ENCODE results near the gene C11orf68. TPM values are rescaled to one million over a fixed set of nuclear protein-coding genes. Genes with fewer than 3 reads are reported as not detected.
"Not testable (repeated sequence)": the region's sequence is repeated elsewhere in the genome, so short reads cannot be mapped to it uniquely, and the experiment has no call there.

Gene C11orf68
- total and polyA plus RNA-seq, 2 experiments from 2014 or later = 16.8 to 23.2 TPM

GRCh38 chr11:65951641-65952040 is 32.8 kb upstream of the C11orf68 start:
- H3K79me2 ChIP-seq (replicated peaks; ENCODE audit: insufficient read depth); H3K4me1 ChIP-seq (ENCODE audit: insufficient read depth); H3K27ac Mint-ChIP-seq; H3K36me3 ChIP-seq (ENCODE audit: insufficient read depth); H3K9me3 Mint-ChIP-seq; H4K20me1 ChIP-seq (replicated peaks; ENCODE audit: insufficient read depth); H3F3A ChIP-seq (replicated peaks; ENCODE audit: low read depth); H3K36me3 Mint-ChIP-seq (ENCODE audit: low read depth); H3K27ac ChIP-seq (ENCODE audit: low read depth); H3K4me3 Mint-ChIP-seq; DNase-seq (ENCODE audit: low spot score); H3K4me1 Mint-ChIP-seq; H3K4me3 ChIP-seq; H3K27me3 ChIP-seq (ENCODE audit: insufficient read depth); H3K9me2 ChIP-seq (ENCODE audit: insufficient read depth); ATAC-seq; H3K27me3 Mint-ChIP-seq (ENCODE audit: insufficient read depth, low read depth, poor library complexity); H3K4me2 ChIP-seq; H2AFZ ChIP-seq: not testable (repeated sequence)

DNA sequence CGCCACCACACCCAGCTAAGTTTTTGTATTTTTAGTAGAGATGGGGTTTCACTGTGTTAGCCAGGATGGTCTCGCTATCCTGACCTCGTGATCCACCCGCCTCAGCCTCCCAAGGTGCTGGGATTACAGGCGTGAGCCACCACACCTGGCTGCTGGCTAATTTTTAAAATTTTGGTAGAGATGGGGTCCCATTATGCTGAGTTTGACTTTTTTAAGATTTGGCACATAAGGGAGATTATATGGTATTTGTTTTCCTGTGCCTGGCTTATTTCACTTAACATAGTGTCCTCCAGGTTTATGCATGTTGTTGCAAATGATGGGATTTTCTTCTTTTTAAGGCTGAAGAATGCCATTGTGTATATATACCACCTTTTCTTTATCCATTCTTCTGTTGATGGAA is 31.8 kb upstream of the C11orf68 start:
- not testable (repeated sequence) for H3F3A ChIP-seq (replicated peaks; ENCODE audit: low read depth); H3K4me3 ChIP-seq; H3K36me3 ChIP-seq (ENCODE audit: insufficient read depth); H2AFZ ChIP-seq; H3K9me2 ChIP-seq (ENCODE audit: insufficient read depth); H3K36me3 Mint-ChIP-seq (ENCODE audit: low read depth); H3K27me3 Mint-ChIP-seq (ENCODE audit: insufficient read depth, low read depth, poor library complexity); H3K4me3 Mint-ChIP-seq; DNase-seq (ENCODE audit: low spot score); H3K27ac Mint-ChIP-seq; H3K4me2 ChIP-seq; H4K20me1 ChIP-seq (replicated peaks; ENCODE audit: insufficient read depth); ATAC-seq; H3K9me3 Mint-ChIP-seq; H3K79me2 ChIP-seq (replicated peaks; ENCODE audit: insufficient read depth); H3K27ac ChIP-seq (ENCODE audit: low read depth); H3K27me3 ChIP-seq (ENCODE audit: insufficient read depth)
- H3K4me1 ChIP-seq (ENCODE audit: insufficient read depth) = peaks cover 13% of the 10 kb centered on the region
- peaks cover 16% of the 10 kb centered on the region for H3K4me1 Mint-ChIP-seq

DNA sequence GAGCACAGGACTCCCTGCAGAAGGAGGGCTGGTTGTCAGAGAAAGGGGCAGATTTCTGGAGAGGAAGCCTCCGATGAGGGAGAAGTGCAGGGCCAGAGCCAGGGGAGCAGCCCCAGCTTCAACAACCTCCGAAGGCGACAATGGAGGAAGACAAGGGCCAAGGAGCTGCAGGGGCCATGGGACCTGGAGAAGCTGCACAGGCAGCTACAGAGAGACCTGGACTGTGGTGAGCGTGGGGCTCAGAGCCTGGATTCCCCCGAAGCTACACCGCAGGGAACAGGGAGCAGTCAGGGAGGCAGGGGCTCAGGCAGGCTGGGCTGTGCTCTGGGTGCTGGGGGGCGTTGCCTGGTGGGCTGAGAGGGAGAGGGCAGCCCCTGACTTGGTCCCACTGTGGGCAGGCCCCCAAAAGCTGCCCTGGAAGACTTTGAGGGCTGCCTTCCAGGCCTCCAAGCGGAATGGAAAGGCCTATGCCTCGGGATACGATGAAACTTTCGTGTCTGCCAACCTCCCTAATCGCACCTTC is 28.8 kb upstream of the C11orf68 start:
- H3K4me1 Mint-ChIP-seq = peaks cover 28% of the 10 kb centered on the region
- Histone ChIP-seq H3K4me1 (ENCODE audit: insufficient read depth) (peaks cover 20% of the 10 kb centered on the region), H3K27me3 (ENCODE audit: insufficient read depth) (no peaks in the 10 kb centered on the region), H3K79me2 (replicated peaks; ENCODE audit: insufficient read depth) (no peaks in the 10 kb centered on the region), H2AFZ (no peak overlapping the region), H3K27ac (ENCODE audit: low read depth) (no peak overlapping the region), H3K4me3 (no peak overlapping the region), H4K20me1 (replicated peaks; ENCODE audit: insufficient read depth) (no peaks in the 10 kb centered on the region), H3K4me2 (no peak overlapping the region), H3F3A (replicated peaks; ENCODE audit: low read depth) (peaks cover 9% of the 10 kb centered on the region; the same call in 1 of the 2 replicates), H3K36me3 (ENCODE audit: insufficient read depth) (no peaks in the 10 kb centered on the region), H3K9me2 (ENCODE audit: insufficient read depth) (no peaks in the 10 kb centered on the region)
- ATAC-seq (no peak), DNase-seq (ENCODE audit: low spot score) (no peak)
- no peaks in the 10 kb centered on the region for H3K9me3 Mint-ChIP-seq
- peak overlapping the region; percentile 50; the same call in 1 of the 2 replicates for H3K27ac Mint-ChIP-seq
- H3K27me3 Mint-ChIP-seq (ENCODE audit: insufficient read depth, low read depth, poor library complexity) = peaks cover 9% of the 10 kb centered on the region
- H3K36me3 Mint-ChIP-seq (ENCODE audit: low read depth) = peaks cover 2% of the 10 kb centered on the region; the same call in 1 of the 3 replicates
- H3K4me3 Mint-ChIP-seq = no peak overlapping the region; the same call in 2 of the 3 replicates
- TF ChIP-seq, protein P1, sequence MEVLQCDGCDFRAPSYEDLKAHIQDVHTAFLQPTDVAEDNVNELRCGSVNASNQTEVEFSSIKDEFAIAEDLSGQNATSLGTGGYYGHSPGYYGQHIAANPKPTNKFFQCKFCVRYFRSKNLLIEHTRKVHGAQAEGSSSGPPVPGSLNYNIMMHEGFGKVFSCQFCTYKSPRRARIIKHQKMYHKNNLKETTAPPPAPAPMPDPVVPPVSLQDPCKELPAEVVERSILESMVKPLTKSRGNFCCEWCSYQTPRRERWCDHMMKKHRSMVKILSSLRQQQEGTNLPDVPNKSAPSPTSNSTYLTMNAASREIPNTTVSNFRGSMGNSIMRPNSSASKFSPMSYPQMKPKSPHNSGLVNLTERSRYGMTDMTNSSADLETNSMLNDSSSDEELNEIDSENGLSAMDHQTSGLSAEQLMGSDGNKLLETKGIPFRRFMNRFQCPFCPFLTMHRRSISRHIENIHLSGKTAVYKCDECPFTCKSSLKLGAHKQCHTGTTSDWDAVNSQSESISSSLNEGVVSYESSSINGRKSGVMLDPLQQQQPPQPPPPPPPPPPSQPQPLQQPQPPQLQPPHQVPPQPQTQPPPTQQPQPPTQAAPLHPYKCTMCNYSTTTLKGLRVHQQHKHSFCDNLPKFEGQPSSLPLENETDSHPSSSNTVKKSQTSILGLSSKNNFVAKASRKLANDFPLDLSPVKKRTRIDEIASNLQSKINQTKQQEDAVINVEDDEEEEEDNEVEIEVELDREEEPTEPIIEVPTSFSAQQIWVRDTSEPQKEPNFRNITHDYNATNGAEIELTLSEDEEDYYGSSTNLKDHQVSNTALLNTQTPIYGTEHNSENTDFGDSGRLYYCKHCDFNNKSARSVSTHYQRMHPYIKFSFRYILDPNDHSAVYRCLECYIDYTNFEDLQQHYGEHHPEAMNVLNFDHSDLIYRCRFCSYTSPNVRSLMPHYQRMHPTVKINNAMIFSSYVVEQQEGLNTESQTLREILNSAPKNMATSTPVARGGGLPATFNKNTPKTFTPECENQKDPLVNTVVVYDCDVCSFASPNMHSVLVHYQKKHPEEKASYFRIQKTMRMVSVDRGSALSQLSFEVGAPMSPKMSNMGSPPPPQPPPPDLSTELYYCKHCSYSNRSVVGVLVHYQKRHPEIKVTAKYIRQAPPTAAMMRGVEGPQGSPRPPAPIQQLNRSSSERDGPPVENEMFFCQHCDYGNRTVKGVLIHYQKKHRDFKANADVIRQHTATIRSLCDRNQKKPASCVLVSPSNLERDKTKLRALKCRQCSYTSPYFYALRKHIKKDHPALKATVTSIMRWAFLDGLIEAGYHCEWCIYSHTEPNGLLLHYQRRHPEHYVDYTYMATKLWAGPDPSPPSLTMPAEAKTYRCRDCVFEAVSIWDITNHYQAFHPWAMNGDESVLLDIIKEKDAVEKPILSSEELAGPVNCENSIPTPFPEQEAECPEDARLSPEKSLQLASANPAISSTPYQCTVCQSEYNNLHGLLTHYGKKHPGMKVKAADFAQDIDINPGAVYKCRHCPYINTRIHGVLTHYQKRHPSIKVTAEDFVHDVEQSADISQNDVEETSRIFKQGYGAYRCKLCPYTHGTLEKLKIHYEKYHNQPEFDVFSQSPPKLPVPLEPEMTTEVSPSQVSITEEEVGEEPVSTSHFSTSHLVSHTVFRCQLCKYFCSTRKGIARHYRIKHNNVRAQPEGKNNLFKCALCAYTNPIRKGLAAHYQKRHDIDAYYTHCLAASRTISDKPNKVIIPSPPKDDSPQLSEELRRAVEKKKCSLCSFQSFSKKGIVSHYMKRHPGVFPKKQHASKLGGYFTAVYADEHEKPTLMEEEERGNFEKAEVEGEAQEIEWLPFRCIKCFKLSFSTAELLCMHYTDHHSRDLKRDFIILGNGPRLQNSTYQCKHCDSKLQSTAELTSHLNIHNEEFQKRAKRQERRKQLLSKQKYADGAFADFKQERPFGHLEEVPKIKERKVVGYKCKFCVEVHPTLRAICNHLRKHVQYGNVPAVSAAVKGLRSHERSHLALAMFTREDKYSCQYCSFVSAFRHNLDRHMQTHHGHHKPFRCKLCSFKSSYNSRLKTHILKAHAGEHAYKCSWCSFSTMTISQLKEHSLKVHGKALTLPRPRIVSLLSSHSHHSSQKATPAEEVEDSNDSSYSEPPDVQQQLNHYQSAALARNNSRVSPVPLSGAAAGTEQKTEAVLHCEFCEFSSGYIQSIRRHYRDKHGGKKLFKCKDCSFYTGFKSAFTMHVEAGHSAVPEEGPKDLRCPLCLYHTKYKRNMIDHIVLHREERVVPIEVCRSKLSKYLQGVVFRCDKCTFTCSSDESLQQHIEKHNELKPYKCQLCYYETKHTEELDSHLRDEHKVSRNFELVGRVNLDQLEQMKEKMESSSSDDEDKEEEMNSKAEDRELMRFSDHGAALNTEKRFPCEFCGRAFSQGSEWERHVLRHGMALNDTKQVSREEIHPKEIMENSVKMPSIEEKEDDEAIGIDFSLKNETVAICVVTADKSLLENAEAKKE (CRISPR knock-in tag; IDR thresholded peaks at IDR 0.05) = no peak
- TF ChIP-seq ZNF114 (CRISPR knock-in tag; IDR thresholded peaks at IDR 0.05) = no peak
- TF ChIP-seq NANOG (IDR thresholded peaks at IDR 0.05; ENCODE audit: borderline replicate concordance) = no peak
- TF ChIP-seq, protein P2, sequence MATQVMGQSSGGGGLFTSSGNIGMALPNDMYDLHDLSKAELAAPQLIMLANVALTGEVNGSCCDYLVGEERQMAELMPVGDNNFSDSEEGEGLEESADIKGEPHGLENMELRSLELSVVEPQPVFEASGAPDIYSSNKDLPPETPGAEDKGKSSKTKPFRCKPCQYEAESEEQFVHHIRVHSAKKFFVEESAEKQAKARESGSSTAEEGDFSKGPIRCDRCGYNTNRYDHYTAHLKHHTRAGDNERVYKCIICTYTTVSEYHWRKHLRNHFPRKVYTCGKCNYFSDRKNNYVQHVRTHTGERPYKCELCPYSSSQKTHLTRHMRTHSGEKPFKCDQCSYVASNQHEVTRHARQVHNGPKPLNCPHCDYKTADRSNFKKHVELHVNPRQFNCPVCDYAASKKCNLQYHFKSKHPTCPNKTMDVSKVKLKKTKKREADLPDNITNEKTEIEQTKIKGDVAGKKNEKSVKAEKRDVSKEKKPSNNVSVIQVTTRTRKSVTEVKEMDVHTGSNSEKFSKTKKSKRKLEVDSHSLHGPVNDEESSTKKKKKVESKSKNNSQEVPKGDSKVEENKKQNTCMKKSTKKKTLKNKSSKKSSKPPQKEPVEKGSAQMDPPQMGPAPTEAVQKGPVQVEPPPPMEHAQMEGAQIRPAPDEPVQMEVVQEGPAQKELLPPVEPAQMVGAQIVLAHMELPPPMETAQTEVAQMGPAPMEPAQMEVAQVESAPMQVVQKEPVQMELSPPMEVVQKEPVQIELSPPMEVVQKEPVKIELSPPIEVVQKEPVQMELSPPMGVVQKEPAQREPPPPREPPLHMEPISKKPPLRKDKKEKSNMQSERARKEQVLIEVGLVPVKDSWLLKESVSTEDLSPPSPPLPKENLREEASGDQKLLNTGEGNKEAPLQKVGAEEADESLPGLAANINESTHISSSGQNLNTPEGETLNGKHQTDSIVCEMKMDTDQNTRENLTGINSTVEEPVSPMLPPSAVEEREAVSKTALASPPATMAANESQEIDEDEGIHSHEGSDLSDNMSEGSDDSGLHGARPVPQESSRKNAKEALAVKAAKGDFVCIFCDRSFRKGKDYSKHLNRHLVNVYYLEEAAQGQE (IDR thresholded peaks at IDR 0.05; ENCODE audit: unreplicated experiment) = no peak
- no peak for TF ChIP-seq EZH2phosphoT487 (IDR thresholded peaks at IDR 0.05; ENCODE audit: unreplicated experiment)
- TF ChIP-seq EZH2 (IDR thresholded peaks at IDR 0.05; ENCODE audit: low read depth, unreplicated experiment) = no peak
- no peak for TF ChIP-seq JUNB (IDR thresholded peaks at IDR 0.05; ENCODE audit: unreplicated experiment)
